ENCODE data around the gene KRT85. TPM values are rescaled to one million over a fixed set of nuclear protein-coding genes. Genes with fewer than 3 reads are reported as not detected.
A peak's percentile ranks its signal among the peaks of the same experiment; 100 is the strongest.

KRT85 gene
- total RNA-seq, 1 donor from 2014 or later = not detected

GRCh38 chr12:52407918-52408317 lies 40.6 kb upstream of the KRT85 start:
- no peaks in the 10 kb centered on the region for H3F3A ChIP-seq (ENCODE audit: low read depth)

GRCh38 chr12:52405922-52406385 lies 38.7 kb upstream of the KRT85 start, which contains the start of gene KRT82:
TSS of gene KRT82 (minus strand) at chr12:52406335. CDS start at chr12:52406277, 58 bp downstream.
- Histone ChIP-seq H3K79me2 (ENCODE audit: low read depth) (no peaks in the 10 kb centered on the region), H3F3A (ENCODE audit: low read depth) (no peaks in the 10 kb centered on the region), H3K36me3 (no peaks in the 10 kb centered on the region), H2AFZ (replicated peaks) (no peak within 1 kb of the TSS), H3K9ac (no peak within 1 kb of the TSS), H3K9me3 (ENCODE audit: low read depth) (no peaks in the 10 kb centered on the region), H3K4me2 (no peak within 1 kb of the TSS), H3K4me3 (no peak within 1 kb of the TSS), H3K27me3 (no peaks in the 10 kb centered on the region), H4K20me1 (ENCODE audit: low read depth) (no peaks in the 10 kb centered on the region), H3K4me1 (peaks cover 4% of the 10 kb centered on the region), H3K27ac (no peak within 1 kb of the TSS)
- H3K27ac Mint-ChIP-seq = no peak within 1 kb of the TSS
- no peak for DNase-seq (ENCODE audit: low spot score)
- peaks cover 5% of the 10 kb centered on the region for H3K4me1 Mint-ChIP-seq
- H3K9me3 Mint-ChIP-seq = peaks cover 4% of the 10 kb centered on the region
- H3K4me3 Mint-ChIP-seq = no peak within 1 kb of the TSS
- peaks cover 7% of the 10 kb centered on the region for H3K27me3 Mint-ChIP-seq (ENCODE audit: insufficient read depth, low read depth)
- TF ChIP-seq EZH2 (IDR thresholded peaks at IDR 0.05) (no peak), EZH2phosphoT487 (IDR thresholded peaks at IDR 0.05) (no peak)
- H3K36me3 Mint-ChIP-seq = no peaks in the 10 kb centered on the region

More at GRCh38 chr12:52407918-52408317, 40.6 kb upstream of the KRT85 start:
- Mint-ChIP-seq H3K4me3 (no peak overlapping the region), H3K9me3 (peaks cover 6% of the 10 kb centered on the region), H3K36me3 (no peaks in the 10 kb centered on the region), H3K27ac (no peak overlapping the region), H3K4me1 (peaks cover 9% of the 10 kb centered on the region), H3K27me3 (ENCODE audit: insufficient read depth, low read depth) (peaks cover 8% of the 10 kb centered on the region)
- no peak for TF ChIP-seq EZH2 (IDR thresholded peaks at IDR 0.05)
- no peak for TF ChIP-seq EZH2phosphoT487 (IDR thresholded peaks at IDR 0.05)
- TF ChIP-seq CTCF (IDR thresholded peaks at IDR 0.05) = no peak
- Histone ChIP-seq H3K4me3 (no peak overlapping the region), H3K27me3 (no peaks in the 10 kb centered on the region), H3K4me2 (no peak overlapping the region), H3K79me2 (ENCODE audit: low read depth) (no peaks in the 10 kb centered on the region), H4K20me1 (ENCODE audit: low read depth) (no peaks in the 10 kb centered on the region), H2AFZ (replicated peaks) (no peak overlapping the region), H3K4me1 (peaks cover 3% of the 10 kb centered on the region), H3K36me3 (no peaks in the 10 kb centered on the region), H3K27ac (no peak overlapping the region), H3K9ac (no peak overlapping the region), H3K9me3 (ENCODE audit: low read depth) (no peaks in the 10 kb centered on the region)
- peak; percentile 19 for DNase-seq (ENCODE audit: low spot score)

- Histone ChIP-seq H3K4me3 (no peak overlapping the region), H3K79me2 (ENCODE audit: low read depth) (no peaks in the 10 kb centered on the region), H3K9ac (no peak overlapping the region), H3K4me1 (peaks cover 4% of the 10 kb centered on the region), H4K20me1 (ENCODE audit: low read depth) (no peaks in the 10 kb centered on the region), H3K4me2 (no peak overlapping the region), H3K27me3 (no peaks in the 10 kb centered on the region), H3K9me3 (ENCODE audit: low read depth) (no peaks in the 10 kb centered on the region), H2AFZ (replicated peaks) (no peak overlapping the region), H3K27ac (no peak overlapping the region), H3F3A (ENCODE audit: low read depth) (no peaks in the 10 kb centered on the region), H3K36me3 (no peaks in the 10 kb centered on the region)
- Mint-ChIP-seq H3K36me3 (no peaks in the 10 kb centered on the region), H3K4me1 (peaks cover 5% of the 10 kb centered on the region), H3K27ac (no peak overlapping the region), H3K4me3 (no peak overlapping the region), H3K27me3 (ENCODE audit: insufficient read depth, low read depth) (peaks cover 7% of the 10 kb centered on the region), H3K9me3 (no peaks in the 10 kb centered on the region)
- TF ChIP-seq EZH2 (IDR thresholded peaks at IDR 0.05) (no peak), EZH2phosphoT487 (IDR thresholded peaks at IDR 0.05) (no peak), CTCF (IDR thresholded peaks at IDR 0.05) (no peak)
- no peak for DNase-seq (ENCODE audit: low spot score)
Measured at GRCh38 chr12:52404951-52405350, 37.7 kb upstream of the KRT85 start.

GRCh38 chr12:52403561-52403960 lies 36.3 kb upstream of the KRT85 start:
- DNase-seq (ENCODE audit: low spot score) = no peak
- Mint-ChIP-seq H3K9me3 (no peaks in the 10 kb centered on the region), H3K4me3 (no peak overlapping the region), H3K4me1 (peaks cover 5% of the 10 kb centered on the region), H3K36me3 (no peaks in the 10 kb centered on the region), H3K27ac (no peak overlapping the region), H3K27me3 (ENCODE audit: insufficient read depth, low read depth) (peaks cover 5% of the 10 kb centered on the region)
- no peaks in the 10 kb centered on the region for H4K20me1 ChIP-seq (ENCODE audit: low read depth)
- no peaks in the 10 kb centered on the region for H3F3A ChIP-seq (ENCODE audit: low read depth)
- no peak overlapping the region for H3K4me2 ChIP-seq
- H3K4me1 ChIP-seq = peaks cover 4% of the 10 kb centered on the region
- H3K36me3 ChIP-seq = no peaks in the 10 kb centered on the region
- no peaks in the 10 kb centered on the region for H3K9me3 ChIP-seq (ENCODE audit: low read depth)
- H3K27me3 ChIP-seq = no peaks in the 10 kb centered on the region
- H2AFZ ChIP-seq (replicated peaks) = no peak overlapping the region
- H3K4me3 ChIP-seq = no peak overlapping the region
- no peak overlapping the region for H3K27ac ChIP-seq
- no peaks in the 10 kb centered on the region for H3K79me2 ChIP-seq (ENCODE audit: low read depth)
- no peak overlapping the region for H3K9ac ChIP-seq
- TF ChIP-seq CTCF (IDR thresholded peaks at IDR 0.05) (no peak), EZH2phosphoT487 (IDR thresholded peaks at IDR 0.05) (no peak), EZH2 (IDR thresholded peaks at IDR 0.05) (no peak)

Measured in neural progenitor cell (in vitro differentiated cells).